GM06990 (cell line): ENCODE data around the gene USP25.

ENCODE experiments used
- DNase-seq: peaks from one replicate; pipeline ENCODE4 v3.0.0-alpha.2; 2011; ENCODE audit not compliant: insufficient read length; ENCODE audit errors: extremely low read depth
- H3K27me3 ChIP-seq: replicated peaks from 2 replicates; pipeline ENCODE4 v1.6.0; 2011; ENCODE audit warnings: low read length; ENCODE audit not compliant: control insufficient read depth, insufficient read depth
- H3K36me3 ChIP-seq: 2 replicates; pipeline ENCODE4 v1.5.1; 2011; ENCODE audit warnings: low read length; ENCODE audit not compliant: control insufficient read depth, insufficient read depth
- H3K4me3 ChIP-seq: replicated peaks from 2 replicates; pipeline ENCODE4 v1.5.1; 2011; ENCODE audit warnings: low read depth, mild to moderate bottlenecking, control low read depth, low read length
- TF ChIP-seq, protein P1 (sequence below): IDR thresholded peaks from 2 replicates; pipeline ENCODE4 v1.5.1; 2011; ENCODE audit warnings: low read length, control low read depth, mild to moderate bottlenecking, inconsistent platforms; ENCODE audit not compliant: insufficient read depth, poor library complexity, severe bottlenecking

USP25 gene

DNA sequence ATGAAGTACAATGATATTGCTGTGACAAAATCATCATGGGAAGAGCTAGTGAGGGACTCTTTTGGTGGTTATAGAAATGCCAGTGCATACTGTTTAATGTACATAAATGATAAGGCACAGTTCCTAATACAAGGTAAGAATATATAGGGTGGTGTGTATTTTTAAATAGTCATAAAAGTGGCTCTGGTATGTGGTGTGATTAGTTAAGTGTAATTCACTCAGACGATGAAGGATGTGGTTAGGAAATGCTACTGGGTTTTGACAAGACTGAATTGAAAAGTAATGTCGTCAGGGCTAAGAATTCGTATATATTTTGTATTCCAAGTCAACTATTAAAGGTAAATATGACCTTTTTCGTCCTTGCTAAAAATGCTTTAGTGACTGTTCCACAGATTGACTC, 101.7 kb downstream of the USP25 start:
- H3K36me3 ChIP-seq = no peaks in the 10 kb centered on the region; the same call in 1 of the 2 replicates
- TF ChIP-seq, protein P1, sequence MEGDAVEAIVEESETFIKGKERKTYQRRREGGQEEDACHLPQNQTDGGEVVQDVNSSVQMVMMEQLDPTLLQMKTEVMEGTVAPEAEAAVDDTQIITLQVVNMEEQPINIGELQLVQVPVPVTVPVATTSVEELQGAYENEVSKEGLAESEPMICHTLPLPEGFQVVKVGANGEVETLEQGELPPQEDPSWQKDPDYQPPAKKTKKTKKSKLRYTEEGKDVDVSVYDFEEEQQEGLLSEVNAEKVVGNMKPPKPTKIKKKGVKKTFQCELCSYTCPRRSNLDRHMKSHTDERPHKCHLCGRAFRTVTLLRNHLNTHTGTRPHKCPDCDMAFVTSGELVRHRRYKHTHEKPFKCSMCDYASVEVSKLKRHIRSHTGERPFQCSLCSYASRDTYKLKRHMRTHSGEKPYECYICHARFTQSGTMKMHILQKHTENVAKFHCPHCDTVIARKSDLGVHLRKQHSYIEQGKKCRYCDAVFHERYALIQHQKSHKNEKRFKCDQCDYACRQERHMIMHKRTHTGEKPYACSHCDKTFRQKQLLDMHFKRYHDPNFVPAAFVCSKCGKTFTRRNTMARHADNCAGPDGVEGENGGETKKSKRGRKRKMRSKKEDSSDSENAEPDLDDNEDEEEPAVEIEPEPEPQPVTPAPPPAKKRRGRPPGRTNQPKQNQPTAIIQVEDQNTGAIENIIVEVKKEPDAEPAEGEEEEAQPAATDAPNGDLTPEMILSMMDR = no peak
- DNase-seq = no peak
- no peak overlapping the region for H3K4me3 ChIP-seq
- H3K27me3 ChIP-seq = no peaks in the 10 kb centered on the region

DNA sequence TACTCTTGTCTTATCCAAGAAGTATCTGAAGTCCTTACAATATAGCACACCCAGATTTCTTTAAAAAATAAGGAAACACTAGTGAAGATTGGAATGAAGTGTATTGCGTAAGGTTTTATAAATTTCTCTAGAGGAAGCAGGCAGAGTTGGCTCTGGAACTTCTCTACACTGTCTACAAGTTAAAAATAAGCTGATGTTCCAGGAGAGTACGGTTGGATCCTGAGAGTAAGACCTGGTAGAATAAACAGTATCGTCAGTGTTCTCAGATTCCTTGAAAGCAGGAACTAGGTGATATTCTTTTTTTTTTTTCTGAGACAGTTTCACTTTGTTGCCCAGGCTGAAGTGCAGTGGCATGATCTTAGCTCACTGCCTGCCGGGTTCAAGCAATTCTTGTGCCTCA, 107.9 kb downstream of the USP25 start:
- H3K4me3 ChIP-seq = no peak overlapping the region
- H3K27me3 ChIP-seq = no peaks in the 10 kb centered on the region
- H3K36me3 ChIP-seq = no peaks in the 10 kb centered on the region; the same call in 1 of the 2 replicates
- TF ChIP-seq, protein P1 = no peak
- DNase-seq = no peak

DNA sequence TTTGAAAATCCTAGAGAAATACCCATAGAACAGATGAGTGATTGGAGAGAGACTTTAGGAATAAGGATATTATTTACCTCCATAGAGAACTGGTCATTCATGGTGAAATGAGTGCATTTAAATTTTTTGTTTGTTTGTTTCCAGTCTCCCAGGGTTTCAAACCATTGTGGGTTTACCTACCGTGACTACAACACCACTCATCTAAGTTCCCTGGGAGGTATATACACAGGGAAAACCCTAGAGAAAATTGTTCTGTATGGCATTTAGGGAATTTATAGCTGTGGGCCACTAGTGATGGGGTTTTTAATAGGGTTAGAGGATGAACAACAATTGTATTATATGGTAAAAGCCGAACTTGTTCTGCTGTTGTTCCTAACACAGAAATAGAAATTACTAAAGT, 109.2 kb downstream of the USP25 start:
- no peak for DNase-seq
- TF ChIP-seq, protein P1 = no peak

DNA sequence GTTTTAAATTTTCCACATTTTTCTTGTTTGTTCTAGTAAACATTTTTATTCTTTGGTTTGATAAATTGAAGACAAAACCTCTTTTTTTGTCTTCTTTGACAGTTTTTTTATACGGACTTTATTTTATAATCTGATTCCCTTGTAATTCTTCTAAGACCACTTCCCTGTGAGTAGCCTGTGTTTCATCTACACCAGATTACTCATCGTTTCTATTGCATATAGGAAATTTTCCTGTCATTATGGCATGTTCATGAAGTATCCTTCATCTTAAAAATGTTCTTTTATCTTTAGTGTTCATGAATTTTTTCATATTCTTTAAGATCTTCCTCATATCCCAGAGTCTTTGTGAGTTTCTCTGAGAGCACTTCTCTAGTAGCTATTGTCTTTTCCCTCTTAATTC, 109.8 kb downstream of the USP25 start:
- Histone ChIP-seq H3K36me3 (no peaks in the 10 kb centered on the region; the same call in 1 of the 2 replicates), H3K4me3 (no peak overlapping the region), H3K27me3 (no peaks in the 10 kb centered on the region)
- no peak for DNase-seq
- TF ChIP-seq, protein P1 = no peak

More for the DNA sequence above, 109.2 kb downstream of the USP25 start:
- Histone ChIP-seq H3K27me3 (no peaks in the 10 kb centered on the region), H3K4me3 (no peak overlapping the region), H3K36me3 (no peaks in the 10 kb centered on the region; the same call in 1 of the 2 replicates)

DNA sequence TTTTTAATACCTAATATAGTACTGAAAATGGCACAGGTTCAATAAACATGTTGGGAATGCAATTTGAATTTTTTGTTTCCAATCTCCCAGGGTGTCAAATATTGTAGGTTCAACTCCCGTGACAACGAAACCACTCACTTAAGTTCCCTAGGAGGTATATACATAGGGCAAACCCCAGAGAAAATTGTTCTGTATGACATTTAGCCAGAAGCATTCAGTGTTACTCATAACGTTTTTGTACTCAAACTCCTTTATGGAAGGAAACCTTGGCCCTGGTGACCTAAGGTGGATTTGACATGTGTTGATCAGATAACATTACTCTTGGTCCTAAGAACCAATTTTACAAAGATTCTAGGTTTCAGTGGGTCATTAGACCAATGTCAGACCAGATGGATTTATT, 110.6 kb downstream of the USP25 start:
- no peak overlapping the region for H3K4me3 ChIP-seq
- TF ChIP-seq, protein P1 = no peak
- no peaks in the 10 kb centered on the region for H3K27me3 ChIP-seq
- DNase-seq = no peak
- no peaks in the 10 kb centered on the region; the same call in 1 of the 2 replicates for H3K36me3 ChIP-seq
